GM03348 (cell line): ENCODE results near the gene SOCS3.
"Not testable (repeated sequence)": the region's sequence is repeated elsewhere in the genome, so short reads cannot be mapped to it uniquely, and the experiment has no call there.

Experiments used
- DNase-seq: peaks from one replicate; pipeline ENCODE4 v3.0.0; 2012; ENCODE audit warnings: low spot score

SOCS3 gene

GRCh38 chr17:78348055-78348770 is 11.7 kb downstream of the SOCS3 start:
- no peak for DNase-seq

GRCh38 chr17:78347453-78347852 is 12.4 kb downstream of the SOCS3 start:
- DNase-seq, result no peak

- DNase-seq, result no peak
Measured at GRCh38 chr17:78346605-78347250, 13.1 kb downstream of the SOCS3 start.

- no peak for DNase-seq
Measured at GRCh38 chr17:78345791-78346494, 13.9 kb downstream of the SOCS3 start.

- DNase-seq, result no peak
Measured at GRCh38 chr17:78345172-78345571, 14.7 kb downstream of the SOCS3 start.

GRCh38 chr17:78344666-78345065 is 15.2 kb downstream of the SOCS3 start:
- no peak for DNase-seq

- DNase-seq, result no peak
Measured at GRCh38 chr17:78343543-78344201, 16.2 kb downstream of the SOCS3 start.

GRCh38 chr17:78343187-78343542 is 16.7 kb downstream of the SOCS3 start:
- peak; percentile 93 for DNase-seq

- peak; percentile 87 for DNase-seq
Measured at GRCh38 chr17:78342449-78343186, 17.3 kb downstream of the SOCS3 start.

- peak; percentile 96 for DNase-seq
Measured at GRCh38 chr17:78341559-78342448, 18.1 kb downstream of the SOCS3 start.

GRCh38 chr17:78340183-78340955 is 19.5 kb downstream of the SOCS3 start:
- no peak for DNase-seq

- no peak for DNase-seq
Measured at GRCh38 chr17:78338486-78339259, 21.2 kb downstream of the SOCS3 start.

- peak; percentile 68 for DNase-seq
Measured at GRCh38 chr17:78337244-78338109, 22.4 kb downstream of the SOCS3 start.

- no peak for DNase-seq
Measured at GRCh38 chr17:78335209-78335608, 24.7 kb downstream of the SOCS3 start.

GRCh38 chr17:78332991-78333390 is 26.9 kb downstream of the SOCS3 start:
- DNase-seq, result no peak

- not testable (repeated sequence) for DNase-seq
Measured at GRCh38 chr17:78331355-78331754, 28.5 kb downstream of the SOCS3 start.

- DNase-seq, result no peak
Measured at GRCh38 chr17:78330570-78331224, 29.2 kb downstream of the SOCS3 start.
